ENCODE data around the gene AGAP3.

The AGAP3 gene

DNA sequence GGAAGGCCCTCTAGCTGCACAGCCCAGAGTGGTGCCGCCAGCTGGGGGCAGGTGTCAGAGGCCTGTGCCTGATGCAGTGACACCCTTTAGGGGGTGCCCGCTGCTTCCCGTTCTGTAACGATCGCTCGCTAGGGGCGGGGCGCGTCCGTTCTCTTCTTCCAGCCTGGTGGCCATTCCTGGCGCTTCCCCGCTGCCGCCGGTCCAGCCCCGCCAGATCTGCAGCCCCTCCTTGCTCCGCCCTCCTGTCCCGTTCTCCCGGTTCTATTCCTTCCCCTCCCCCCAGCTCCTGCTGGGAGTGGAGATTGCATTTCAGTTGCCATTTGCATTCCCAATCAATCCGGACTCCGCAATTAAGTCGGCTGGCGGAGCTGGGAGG is 39.2 kb downstream of the AGAP3 start:
- DNase-seq = no peak

DNA sequence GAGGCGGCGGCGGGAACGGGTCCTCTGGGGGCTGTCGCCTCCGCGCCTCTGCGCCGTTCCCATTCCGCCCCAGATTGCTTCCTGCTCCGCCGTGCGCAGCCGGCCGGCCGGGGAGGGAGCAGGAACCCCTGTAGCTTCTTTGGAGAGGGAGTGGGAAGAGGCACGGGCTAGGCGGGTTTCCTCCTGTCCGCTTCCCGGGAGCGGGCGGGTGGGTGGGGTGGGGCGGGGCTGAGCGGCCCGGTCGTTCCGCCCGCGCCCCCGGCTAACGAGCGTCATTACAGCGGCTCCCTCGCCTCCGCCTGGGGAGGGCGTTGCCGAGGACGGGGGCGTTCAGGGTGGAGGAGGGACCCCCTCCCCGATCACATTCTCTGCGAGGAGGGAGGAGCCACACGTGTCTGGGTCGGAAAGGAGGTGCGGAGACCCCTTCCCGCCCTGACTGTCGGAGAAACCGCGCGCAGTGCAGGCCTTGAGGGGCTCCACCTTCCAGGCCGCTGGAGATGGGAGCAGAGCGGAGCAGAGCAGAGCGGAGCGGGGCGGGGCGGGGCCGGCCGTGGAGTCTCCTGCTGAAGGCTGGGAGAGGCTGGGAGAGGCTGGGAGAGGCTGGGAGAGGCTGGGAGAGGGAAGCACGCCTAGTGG is 39.7 kb downstream of the AGAP3 start:
- DNase-seq = no peak

DNA sequence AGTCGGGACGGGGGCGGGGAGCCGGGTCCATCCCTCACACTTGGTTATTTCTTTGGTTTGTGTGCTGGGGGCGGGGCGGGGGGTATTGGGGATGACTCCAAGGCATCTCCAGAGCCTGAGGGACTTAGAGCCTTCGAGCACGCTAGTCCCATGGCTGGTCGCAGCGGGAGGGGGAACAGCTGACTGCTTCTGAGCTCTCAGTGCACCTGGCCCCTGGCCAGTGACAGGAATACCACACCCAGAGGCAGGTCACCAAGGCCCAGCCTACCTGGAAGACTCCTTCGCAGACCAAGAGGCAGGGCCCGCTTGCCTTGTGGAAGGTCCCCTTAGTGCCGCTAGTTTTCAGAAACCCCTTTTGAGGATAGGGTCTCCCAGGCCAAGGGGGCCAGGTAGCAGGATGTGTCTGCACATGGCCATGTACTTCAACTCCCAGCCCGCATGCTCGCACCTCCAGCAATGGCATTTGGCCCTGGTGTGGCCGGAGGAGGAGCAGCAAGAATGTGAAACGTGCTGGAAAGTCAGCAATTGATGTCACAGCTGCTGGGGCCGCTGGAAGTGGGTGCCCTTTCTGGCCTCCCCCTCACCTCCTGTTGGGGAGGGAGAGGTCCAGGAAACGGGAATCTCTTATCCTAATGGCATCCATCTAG is 40.3 kb downstream of the AGAP3 start:
- DNase-seq = no peak

DNA sequence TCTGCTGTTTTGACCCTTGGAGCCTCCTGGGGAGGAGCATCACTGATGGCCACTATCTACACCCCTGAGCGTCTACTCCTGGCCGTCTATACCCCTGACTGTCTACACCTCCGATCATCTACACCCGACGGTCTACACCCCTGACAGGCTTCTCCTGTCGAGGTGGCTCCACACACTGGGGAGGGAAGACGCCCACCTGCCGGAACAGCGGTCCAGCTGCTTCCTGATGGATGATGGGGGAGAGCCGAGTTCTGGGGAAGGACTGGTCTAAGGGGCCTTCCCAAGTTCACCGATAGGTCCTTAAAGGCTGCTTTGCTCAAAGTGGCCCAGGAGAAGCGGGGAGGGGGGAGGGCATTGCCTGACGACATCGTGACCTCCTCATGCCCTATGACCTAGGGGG is 41.9 kb downstream of the AGAP3 start:
- no peak for DNase-seq

DNA sequence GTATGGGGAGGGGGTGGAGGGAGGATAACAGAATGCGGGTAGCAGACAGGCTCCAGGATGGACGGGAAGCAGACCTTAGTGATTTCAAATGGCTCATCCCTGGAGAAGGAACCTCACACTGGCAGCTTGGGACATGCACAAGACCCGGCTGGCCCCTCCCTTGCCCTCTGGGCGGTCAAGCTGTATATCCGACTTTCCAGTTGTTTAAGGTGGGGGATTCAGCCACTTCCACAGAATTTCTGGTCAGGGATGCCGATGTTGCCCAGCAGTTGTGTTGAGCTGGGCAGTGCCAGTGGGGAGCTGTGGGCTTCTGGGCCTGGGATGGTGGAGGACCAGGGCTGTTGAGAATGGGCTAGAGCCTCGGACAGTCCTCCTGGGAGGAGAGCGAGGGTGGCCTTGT is 42.4 kb downstream of the AGAP3 start:
- no peak for DNase-seq

DNA sequence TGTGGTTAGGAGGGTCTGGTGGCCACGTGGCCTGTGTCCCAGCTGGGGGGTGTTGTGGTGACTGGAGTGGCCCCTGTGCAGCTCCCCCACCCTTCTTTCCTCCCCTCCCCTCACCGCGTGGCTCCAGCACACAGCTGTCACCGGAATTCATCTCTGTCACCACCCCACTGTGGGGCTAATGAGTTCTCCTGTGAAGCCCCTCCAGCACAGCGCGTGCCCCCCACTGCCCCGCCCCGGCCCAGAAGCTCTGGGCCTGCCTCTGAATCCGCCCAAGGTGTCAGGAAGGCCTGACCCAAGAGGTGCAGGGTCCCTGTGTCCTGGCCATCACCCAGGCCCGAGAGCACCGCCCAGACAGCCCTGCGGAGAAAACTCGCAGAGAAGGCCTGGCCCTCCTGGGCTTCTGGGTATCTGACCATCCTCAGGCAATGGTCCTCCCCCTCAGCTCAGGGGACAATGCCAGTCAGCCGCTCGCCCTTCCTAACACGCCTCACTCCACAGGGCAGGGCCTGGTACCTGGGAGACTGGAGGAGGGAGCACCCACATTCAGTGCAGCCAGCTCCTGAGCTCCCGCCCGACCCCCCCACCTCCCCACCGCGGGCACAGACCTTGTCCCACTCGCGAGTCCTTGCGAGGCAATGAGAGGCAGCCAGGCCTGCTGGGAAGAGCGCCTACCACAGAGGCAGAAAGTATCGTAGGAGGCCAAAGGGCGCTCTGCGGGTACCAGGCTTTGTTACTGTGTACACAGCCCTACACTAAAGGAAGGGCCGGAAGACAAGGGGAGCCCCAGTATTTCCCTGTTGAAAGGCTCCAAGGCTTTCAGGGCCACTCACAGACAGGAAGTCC is 43.1 kb downstream of the AGAP3 start:
- DNase-seq = no peak

DNA sequence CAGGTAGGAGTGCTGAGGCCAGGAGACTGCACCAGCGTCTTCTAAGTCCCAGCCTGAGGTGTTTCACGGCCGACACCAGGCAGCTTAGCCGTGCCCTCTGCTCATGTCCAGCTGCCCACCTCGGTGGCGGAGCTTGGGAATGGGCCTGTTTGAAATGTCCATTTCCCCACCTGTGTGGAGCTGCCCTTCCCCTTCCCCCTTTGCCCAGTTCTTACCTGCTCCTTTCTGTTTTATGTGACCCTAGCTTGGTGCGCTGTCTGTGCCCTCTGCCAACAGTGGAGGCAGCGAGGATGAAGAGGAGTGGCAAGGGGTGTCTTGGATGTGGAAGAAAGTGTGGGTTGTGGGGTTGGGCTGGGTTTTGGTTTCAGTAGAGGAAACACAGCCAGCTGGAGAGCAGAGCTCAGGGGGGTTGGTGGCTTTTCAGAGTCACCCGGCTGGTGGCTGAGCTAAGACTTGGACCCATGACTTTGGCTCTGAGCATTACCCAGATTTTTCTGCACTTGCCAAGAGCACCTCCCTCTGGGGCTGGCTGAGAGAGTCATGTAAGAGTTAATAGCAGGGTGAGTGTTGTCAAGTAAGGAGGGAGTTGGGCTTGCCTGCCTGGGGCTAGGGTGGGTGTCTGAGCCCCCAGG is 43.8 kb downstream of the AGAP3 start:
- no peak for DNase-seq

DNA sequence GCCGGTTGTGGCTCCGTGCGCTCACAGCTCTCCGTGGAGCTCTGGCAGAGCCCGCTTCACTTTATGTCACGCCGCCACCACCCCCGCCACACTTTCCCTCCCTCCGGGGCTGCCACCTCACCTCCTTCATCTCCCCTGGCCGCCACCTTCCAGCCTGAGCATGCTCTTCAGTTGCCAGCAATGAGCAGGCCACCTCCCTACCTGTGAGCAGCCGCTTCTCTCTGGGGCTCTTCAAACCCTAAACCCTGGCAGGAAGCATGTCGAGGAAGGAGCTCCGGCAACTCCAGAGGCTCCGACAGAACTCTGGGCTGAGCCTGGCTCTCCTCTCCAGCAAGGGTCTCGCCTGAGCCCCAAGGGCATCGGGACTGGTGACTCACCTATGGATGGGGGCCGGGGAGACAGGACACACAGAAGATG is 44.5 kb downstream of the AGAP3 start:
- DNase-seq = no peak

DNA sequence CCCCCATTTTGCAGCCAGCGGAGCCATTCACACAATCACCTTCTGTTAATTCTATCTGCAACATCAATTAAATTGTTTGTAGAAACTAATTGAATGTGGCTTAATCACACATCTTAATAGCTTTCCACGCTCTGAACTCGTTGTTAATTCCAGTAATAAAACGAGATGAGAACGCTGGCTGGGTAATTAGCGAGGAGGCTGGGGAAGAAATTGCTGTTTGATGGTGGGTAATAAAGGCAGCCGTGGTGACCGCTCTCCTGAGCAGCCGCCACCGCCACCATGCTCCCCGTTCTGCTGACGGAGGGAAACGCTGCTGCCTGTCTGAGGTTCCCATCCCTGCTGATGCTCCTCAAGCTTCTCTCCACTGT is 44.9 kb downstream of the AGAP3 start:
- no peak for DNase-seq

DNA sequence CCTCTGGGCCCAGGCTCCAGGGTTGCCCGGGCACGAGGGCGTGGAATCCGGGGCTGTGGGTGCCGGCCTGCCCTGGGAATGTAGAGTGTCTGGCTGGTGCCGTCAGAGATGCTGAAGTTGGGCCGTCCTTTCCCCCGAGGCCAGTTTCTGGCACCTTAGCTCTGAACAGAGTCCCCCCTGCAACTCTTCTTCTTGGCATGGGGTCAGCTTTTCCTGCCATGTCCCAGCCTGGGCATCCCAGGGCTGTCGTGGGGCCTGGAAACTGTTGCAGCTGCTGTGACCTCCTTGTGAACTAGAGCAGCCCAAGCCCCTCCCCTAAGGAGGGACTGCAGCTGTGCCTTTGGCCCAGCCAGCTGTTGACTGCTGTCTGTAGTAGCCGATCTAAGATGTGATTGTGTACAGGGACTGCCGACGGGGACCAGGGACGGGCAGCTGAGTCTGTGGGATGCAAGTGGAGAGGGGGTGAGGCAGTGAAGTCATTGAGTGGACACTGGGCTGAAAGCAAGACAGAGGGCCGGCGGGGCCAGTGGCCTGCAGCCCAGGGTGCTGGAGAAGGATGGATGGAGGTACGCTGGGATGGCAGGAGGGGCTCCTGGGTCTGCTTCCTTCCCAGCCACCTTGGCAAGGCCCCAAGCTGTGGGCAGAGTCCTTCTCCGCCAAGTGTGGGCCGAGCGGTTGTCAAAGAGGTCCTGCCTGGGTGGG is 45.5 kb downstream of the AGAP3 start:
- DNase-seq = no peak

DNA sequence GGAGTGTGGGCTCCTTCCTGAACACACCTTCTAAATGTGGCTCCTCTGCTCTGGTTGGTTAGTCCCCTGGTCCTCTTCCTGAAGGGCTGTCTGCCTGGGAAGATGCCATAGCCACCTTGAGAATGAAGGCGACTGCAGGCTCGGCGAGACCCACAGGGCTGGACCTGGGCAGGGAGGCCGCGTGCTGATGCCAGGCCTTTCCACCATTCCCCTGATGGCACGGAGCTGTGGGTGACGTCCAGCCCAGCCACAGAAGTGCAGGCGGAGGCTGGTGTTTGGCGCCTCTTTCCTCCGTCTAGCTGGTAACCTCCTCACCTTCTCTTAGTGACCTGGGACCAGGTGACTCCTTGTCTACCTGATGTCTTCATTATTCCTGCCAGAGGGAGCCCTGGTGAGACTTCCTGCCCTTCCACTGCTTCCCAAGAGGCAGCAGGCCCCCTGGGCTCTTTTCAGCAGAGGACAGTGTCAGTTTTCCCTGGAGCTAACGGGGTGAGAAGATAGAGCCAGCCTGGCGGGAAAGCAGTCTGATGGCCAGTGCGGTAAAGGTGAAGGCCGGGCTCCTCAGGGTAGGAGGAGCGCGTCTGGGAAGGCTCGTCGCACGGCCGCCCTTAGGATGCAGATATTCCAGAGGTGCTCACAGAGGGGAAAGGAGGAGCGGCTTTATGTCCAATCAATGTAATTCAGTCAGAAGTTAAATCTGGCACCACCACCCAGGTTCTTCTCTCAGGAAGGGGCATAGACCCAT is 46.4 kb downstream of the AGAP3 start:
- DNase-seq = no peak

DNA sequence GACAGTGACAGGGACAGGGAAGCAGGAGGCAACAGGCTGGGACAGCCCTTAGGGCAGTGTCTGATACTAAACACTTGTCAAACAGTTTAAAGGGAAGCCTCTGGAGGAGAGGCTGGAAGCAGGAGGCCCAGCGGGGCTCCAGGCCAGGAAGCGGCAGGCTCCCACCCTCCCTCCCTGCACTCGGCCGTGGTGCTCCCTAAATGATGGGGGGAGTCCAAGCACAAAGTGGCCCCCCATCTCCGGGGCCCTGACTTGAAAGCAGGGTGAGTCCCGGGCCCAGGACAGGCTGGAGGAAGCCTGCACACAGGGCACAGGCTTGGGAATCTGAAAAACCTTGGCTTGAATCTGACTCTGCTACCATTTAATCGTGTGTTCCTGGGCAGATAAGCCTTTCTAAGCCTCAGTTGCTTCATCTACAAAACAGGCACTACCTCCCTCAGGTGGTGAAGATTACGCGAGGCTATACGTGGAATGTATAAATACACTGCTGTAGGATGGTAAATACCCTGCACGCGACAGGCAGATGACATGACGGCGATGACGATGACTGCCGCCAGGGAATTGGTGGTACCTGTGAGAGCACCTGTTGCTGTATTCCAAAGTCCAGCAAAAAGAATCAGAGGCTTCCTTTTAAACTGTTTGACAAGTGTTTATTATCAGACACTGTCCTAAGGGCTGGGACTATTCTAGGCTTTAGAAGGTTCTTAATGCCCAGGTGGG is 47.2 kb downstream of the AGAP3 start:
- DNase-seq = no peak

DNA sequence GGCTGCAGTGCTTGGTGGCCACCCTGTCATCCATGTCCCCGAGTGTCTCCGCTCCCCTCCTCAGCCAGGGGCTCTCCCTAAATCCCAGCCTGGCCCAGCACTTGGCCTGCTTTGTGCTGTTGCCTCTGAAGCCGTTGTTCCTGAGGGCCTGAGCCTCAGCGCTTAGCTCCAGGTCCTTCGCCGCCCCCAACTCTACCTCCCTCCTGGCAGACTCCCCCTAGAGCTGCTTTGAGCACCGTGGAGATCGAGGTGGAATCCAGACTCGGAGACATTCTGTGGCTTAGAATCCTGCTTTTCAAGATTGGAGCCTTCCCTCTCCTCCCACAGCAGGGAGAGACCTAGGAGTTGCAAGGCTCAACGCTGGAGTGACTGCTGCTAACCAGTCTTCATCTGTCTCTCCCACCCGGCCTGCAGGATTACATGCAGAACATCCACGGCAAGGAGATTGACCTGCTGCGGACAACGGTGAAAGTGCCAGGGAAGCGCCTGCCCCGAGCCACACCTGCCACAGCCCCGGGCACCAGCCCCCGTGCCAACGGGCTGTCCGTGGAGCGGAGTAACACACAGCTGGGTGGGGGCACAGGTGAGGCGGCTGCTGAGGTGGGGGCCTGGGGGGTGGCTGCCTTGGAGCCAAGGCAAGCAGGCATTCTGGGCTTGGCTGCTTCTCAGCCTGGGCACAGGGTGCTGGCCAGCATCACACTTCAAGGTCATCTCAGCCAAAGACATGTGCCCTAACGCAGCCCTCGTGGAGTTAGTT is 47.9 kb downstream of the AGAP3 start:
- DNase-seq = no peak

DNA sequence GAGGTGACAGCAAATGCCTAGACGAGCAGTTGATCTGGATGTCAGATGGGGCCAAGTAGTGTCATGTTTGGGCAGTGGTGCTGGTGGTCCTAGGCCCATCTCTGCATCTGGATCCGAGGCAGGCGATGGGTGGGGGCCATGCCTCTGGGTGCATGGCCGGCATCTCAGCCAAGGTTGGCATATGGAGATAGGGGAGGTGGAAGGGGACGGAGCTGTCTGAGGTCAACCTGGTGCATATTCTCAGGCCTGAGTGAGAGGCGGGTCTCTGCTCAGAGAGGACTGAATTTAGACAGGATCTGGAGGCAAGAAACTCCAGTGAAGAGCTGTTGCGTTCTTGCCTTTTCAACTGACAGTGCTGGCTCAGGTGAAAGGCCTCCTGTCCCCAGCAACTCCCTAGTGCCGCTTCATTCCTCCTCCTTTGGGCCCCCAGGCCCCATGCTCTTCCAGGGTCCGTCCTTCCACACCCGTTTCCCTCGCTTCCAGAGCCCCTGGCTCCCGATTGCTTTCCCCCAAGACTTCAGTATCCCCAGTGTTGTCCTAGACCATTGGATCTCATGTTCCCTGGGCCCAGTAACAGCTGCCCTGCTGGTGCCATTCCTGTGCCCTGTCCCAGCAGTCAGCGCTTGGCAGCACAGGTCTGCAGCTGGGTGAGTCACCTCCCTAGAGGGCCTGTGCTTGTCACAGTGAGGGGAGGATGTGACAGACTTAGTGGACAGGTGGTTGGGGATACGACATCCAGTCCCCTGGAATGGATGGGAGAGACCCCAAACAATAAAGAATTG is 48.7 kb downstream of the AGAP3 start:
- DNase-seq = no peak

DNA sequence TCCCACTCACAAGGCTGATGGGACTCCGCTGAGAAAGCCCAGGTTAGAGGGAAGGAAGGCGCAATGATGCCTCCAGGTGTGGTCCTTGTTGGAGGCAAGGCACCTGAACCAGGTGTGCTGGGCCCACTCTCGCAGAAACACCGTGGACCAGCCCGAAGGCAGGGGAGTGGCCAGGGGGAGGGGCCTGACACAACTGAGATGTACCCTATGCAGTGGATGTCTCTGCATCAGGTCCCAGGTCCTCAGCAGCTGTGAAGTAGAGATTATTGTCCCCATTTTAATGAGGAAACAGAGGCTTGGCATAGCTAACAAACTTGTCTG is 49.2 kb downstream of the AGAP3 start:
- peak; percentile 43 for DNase-seq

DNA sequence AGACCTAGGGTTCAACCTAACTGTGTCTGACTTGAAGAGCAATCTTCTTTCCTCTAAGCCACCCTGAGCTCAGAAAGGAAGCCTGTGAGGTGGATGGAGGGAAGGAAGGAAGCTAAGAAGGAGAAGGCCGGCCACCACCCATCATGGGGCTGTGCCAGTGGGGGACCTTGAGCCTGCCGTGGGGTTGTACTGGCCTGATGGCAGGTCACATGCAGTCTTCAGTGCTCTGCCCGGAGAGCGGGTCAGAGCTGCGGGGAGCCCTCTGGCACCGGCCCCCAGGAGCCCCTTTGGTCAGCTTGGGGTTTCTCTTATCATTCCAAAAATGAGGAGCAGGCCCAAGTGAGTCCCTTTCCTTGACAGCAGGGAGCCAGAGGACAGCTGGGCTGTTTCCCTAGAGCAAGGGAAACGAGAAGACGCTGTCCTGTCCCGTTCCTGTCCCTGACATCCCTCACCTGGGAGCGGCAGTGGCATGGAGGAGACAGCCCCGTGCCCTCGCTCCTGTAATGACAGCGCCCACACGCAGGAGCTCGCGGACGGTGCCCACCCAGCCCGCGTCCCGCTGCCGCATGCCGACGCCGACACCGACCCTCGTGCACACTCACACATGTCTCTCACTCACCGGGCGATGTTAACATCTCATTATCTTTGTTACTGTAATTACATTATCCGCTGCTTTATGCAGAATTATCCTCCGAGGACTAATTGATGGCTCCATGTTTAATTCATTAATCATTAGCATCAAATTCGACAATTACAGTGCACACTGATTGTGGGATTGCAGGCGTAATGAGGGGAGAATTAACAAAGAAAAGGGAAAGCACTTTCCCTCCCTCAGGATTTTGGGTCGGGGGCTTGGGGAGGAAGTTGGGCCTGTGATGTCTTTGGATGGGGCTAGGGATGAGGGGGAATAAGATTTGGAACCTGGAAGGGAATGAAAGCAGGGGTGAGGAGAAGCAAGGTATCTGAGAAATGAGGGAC is 49.9 kb downstream of the AGAP3 start:
- DNase-seq = peak; percentile 43

DNA sequence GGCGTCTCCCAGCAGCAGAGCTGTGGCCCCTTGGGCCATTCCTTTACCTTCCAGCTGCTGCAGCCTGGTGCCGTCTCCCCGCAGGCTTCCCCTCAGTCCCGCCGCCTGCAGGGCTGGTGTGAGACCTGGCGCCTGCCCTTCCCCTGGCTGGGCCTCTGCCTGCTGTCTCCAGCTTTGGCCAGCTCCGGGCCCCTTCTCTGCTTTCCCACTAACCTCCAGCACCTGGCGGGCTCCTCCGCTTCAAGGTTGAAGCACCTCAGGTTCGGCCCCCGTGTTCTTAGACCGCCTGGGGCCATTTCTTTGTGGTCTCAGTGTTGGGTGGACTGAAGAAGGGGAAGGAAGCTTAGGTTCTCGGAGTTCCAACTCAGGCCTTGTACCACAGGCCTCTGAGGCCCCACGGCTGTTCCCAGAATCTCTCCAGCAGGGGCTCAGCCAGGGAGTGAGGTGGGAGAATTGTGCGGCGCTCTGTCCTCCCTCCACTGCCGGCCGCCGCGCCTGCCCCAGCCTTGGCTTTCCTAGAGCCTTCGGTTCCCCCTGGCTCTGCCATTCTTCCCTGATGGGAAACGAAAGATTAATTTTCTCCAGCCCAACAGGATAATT is 50.9 kb downstream of the AGAP3 start:
- DNase-seq = peak; percentile 38

DNA sequence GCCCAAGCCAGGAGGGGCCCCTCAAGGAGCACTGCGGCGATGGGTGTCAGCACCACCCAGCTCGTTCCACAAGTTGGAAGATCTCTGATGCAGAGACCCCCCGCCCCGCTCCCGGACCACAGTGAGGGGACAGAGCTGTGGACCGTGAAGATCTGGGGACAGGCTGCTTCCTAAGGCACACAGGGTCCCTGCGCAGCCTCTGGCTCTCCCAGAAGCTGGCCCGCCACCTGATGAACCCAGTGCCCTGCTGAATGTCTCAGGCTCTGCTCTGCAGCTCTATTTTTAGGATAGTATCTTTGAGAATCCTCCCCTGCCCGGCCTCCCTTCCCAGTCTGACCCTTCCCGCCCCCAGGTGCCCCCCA is 51.5 kb downstream of the AGAP3 start:
- peak; percentile 34 for DNase-seq
